Endothelial cell of umbilical vein (primary cell): Measurements from ENCODE around the gene PPP2R2C. TPM values are rescaled to one million over a fixed set of nuclear protein-coding genes. Genes with fewer than 3 reads are reported as not detected.

ENCODE experiments used
- BruUV-seq: library from RNA; stranded (reverse); fragments of 400-500 nt; replicated peaks from 2 replicates; lab custom pipeline; 2021; lab: Mats Ljungman, UMichigan
- CTCF ChIA-PET: fragments of 300-600, 350-600 bp; sonication (Branson Sonifier 250); formaldehyde crosslinking; loops from one replicate; lab custom pipeline; 2021; ENCODE audit warnings: antibody characterized with exemption, inconsistent platforms; lab: Charles Lee
- POLR2A ChIA-PET: fragments of 300-600, 350-600 bp; sonication (Branson Sonifier 250); formaldehyde crosslinking; loops from one replicate; lab custom pipeline; 2021; ENCODE audit warnings: antibody characterized with exemption, inconsistent platforms; lab: Charles Lee
- DNase-seq: peaks from one replicate; pipeline ENCODE4 v3.0.0-alpha.2; 2011; ENCODE audit warnings: low read depth, low spot score
- FAIRE-seq: peaks from 2 replicates; lab custom pipeline; 2011; peaks lifted over from hg19 to GRCh38; lab: Jason Lieb, UNC
- H2AFZ ChIP-seq: 2 replicates; pipeline ENCODE4 v1.6.0; 2012; ENCODE audit warnings: low read depth, low read length, control low read depth, inconsistent platforms
- H3K27ac ChIP-seq: 2 replicates; pipeline ENCODE4 v1.5.1; 2011; ENCODE audit warnings: low read depth, mild to moderate bottlenecking, control low read depth, low read length, moderate library complexity; ENCODE audit not compliant: insufficient read depth
- H3K27me3 ChIP-seq, 2 experiments: 2 replicates each; pipeline versions ENCODE4 v1.6.0 to v1.6.1; 2011; ENCODE audit warnings: low read length in 2 of 2, mixed read lengths in 1 of 2; ENCODE audit not compliant: control insufficient read depth in 2 of 2, insufficient read depth in 2 of 2
- H3K36me3 ChIP-seq, 2 experiments: 2 replicates in 1 of 2; 3 replicates in 1 of 2; pipeline ENCODE4 v1.5.1; 2011; ENCODE audit warnings: low read length in 2 of 2, mild to moderate bottlenecking in 1 of 2, moderate library complexity in 1 of 2; ENCODE audit not compliant: control insufficient read depth in 2 of 2, insufficient read depth in 2 of 2; ENCODE audit errors: extremely low read depth in 1 of 2
- H3K4me1 ChIP-seq: 3 replicates; pipeline ENCODE4 v1.5.1; 2011; ENCODE audit warnings: mild to moderate bottlenecking, low read length; ENCODE audit not compliant: control insufficient read depth, insufficient read depth; ENCODE audit errors: extremely low read depth
- H3K4me2 ChIP-seq: 2 replicates; pipeline ENCODE4 v1.6.1; 2011; ENCODE audit warnings: low read length, control low read depth, mixed read lengths; ENCODE audit not compliant: insufficient read depth
- H3K4me3 ChIP-seq, 3 experiments: fragments of 200-600 bp in 1 of 3; sonication (generic), shearing (Covaris generic) in 1 of 3; replicated peaks in 1 of 3; 2 replicates each; pipeline ENCODE4 v1.5.1; 2011 to 2016; ENCODE audit warnings: control low read depth in 3 of 3, low read length in 3 of 3, mild to moderate bottlenecking in 2 of 3, inconsistent platforms in 1 of 3, low read depth in 1 of 3, moderate library complexity in 1 of 3; ENCODE audit not compliant: insufficient read depth in 1 of 3
- H3K79me2 ChIP-seq: 2 replicates; pipeline ENCODE4 v1.6.0; 2012; ENCODE audit warnings: low read length, inconsistent platforms; ENCODE audit not compliant: control insufficient read depth, insufficient read depth
- H3K9ac ChIP-seq: replicated peaks from 2 replicates; pipeline ENCODE3; 2011; ENCODE audit warnings: low read length, control low read depth; ENCODE audit not compliant: insufficient read depth; ENCODE audit errors: extremely low read depth
- H3K9me1 ChIP-seq: replicated peaks from 3 replicates; pipeline ENCODE4 v1.6.0; 2011; ENCODE audit warnings: mild to moderate bottlenecking, low read length; ENCODE audit not compliant: control insufficient read depth, insufficient read depth; ENCODE audit errors: extremely low read depth
- H3K9me3 ChIP-seq: replicated peaks from 2 replicates; pipeline ENCODE4 v1.5.1; 2012; ENCODE audit warnings: low read length, inconsistent platforms; ENCODE audit not compliant: control insufficient read depth, insufficient read depth
- H4K20me1 ChIP-seq: replicated peaks from 2 replicates; pipeline ENCODE3; 2011; ENCODE audit warnings: mild to moderate bottlenecking, low read length; ENCODE audit not compliant: control insufficient read depth, insufficient read depth; ENCODE audit errors: extremely low read depth
- EZH2 ChIP-seq: IDR thresholded peaks from 2 replicates; pipeline ENCODE4 v1.6.1; 2012; ENCODE audit warnings: borderline replicate concordance, low read depth, mild to moderate bottlenecking, moderate library complexity, low read length, inconsistent platforms; ENCODE audit not compliant: severe bottlenecking
- FOS ChIP-seq: IDR thresholded peaks from 2 replicates; pipeline ENCODE4 v1.6.1; 2011; ENCODE audit warnings: mild to moderate bottlenecking, low read length, moderate library complexity, borderline replicate concordance; ENCODE audit not compliant: insufficient read depth
- GATA2 ChIP-seq: IDR thresholded peaks from 2 replicates; pipeline ENCODE4 v1.7.0; 2011; ENCODE audit warnings: low read depth, mild to moderate bottlenecking, moderate library complexity, mixed read lengths, low read length; ENCODE audit not compliant: insufficient read length, insufficient read depth
- JUN ChIP-seq: IDR thresholded peaks from 2 replicates; pipeline ENCODE4 v1.6.1; 2011; ENCODE audit warnings: borderline replicate concordance, low read depth; ENCODE audit not compliant: insufficient read length, insufficient read depth
- MYC ChIP-seq: IDR thresholded peaks from one replicate; pipeline ENCODE4 v1.6.1; 2011; ENCODE audit warnings: mild to moderate bottlenecking, low read depth, low read length
- POLR2A ChIP-seq: IDR thresholded peaks from 2 replicates; pipeline ENCODE4 v1.6.1; 2012; ENCODE audit warnings: low read depth, mild to moderate bottlenecking, control low read depth, low read length
- POLR2AphosphoS5 ChIP-seq: IDR thresholded peaks from 2 replicates; pipeline ENCODE4 v1.6.1; 2012; ENCODE audit warnings: low read depth, mild to moderate bottlenecking, control low read depth, low read length, moderate library complexity; ENCODE audit not compliant: insufficient read depth
- dilution Hi-C: fragments of 300-500 bp; cut with MboI; formaldehyde crosslinking; loops from one replicate; pipeline ENCODE4 v1.15.0; 2019; ENCODE audit warnings: low sequenced_read_pairs; ENCODE audit not compliant: extremely low pct_ligation_motif_present
- intact Hi-C: fragments of 100-400 bp; cut with micrococcal nuclease; formaldehyde crosslinking; loops from one replicate; pipeline ENCODE4 v1.10.0; 2022
- polyA plus RNA-seq, 4 experiments: library from polyadenylated mRNA; depleted of rRNA in 3 of 4; stranded (reverse) in 3 of 4; unstranded in 1 of 4; fragments of >200 nt; gene quantifications; 2 replicates each; pipeline versions ENCODE4 v1.2.1 to v1.2.3, GENCODE V29; 2011 to 2012; ENCODE audit warnings: missing spikeins in 1 of 4
- total RNA-seq: library from RNA; stranded (reverse); gene quantifications from 2 replicates; pipeline ENCODE4 v1.2.3, GENCODE V29; 2021
- TF ChIP-seq, protein P1 (sequence below): IDR thresholded peaks from 2 replicates; pipeline ENCODE4 v1.6.1; 2011; ENCODE audit not compliant: insufficient read depth, insufficient read length
- TF ChIP-seq, protein P2 (sequence below), 2 donors: IDR thresholded peaks; 1 replicate in 1 of 2; 2 replicates in 1 of 2; pipeline ENCODE4 v1.5.1; 2011; ENCODE audit warnings: low read length in 2 of 2, mild to moderate bottlenecking in 2 of 2, moderate library complexity in 2 of 2, control low read depth in 1 of 2, inconsistent platforms in 1 of 2, low read depth in 1 of 2; ENCODE audit not compliant: insufficient read depth in 1 of 2; ENCODE audit errors: extremely low read depth in 1 of 2

PPP2R2C gene
- total and polyA plus RNA-seq, 2 donors (not counting 3 experiments of a cell fraction or from before 2014, with no cell fraction given), result 0.03 to 0.09 TPM

DNA sequence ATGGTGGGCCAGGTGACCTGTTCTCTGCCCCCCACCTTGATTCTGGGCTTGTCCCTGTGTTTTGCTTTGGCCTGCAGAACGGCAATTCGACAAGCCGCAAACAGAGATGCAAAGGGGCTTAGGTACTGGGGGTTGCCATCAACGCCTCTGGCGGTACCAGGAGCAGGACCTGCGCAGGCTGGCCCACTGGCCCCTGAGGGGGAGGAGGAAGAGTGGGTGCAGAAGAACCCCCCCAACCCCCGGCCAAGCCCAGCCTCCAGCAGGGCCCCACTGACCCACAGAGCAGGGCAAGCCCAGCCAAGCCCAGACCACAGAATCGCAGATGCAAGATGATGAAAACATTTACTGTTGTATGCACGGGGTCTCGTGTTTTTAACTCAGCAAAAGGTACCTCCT lies 89.4 kb downstream of the PPP2R2C start:
- H3K36me3 ChIP-seq, result no peaks in the 10 kb centered on the region
- no peaks in the 10 kb centered on the region for H3K4me1 ChIP-seq
- no peaks in the 10 kb centered on the region for H3K9me3 ChIP-seq
- no peak overlapping the region for H3K27ac ChIP-seq
- H3K79me2 ChIP-seq, result no peaks in the 10 kb centered on the region
- ChIA-PET CTCF (no interaction called here), POLR2A (no interaction called here)
- FAIRE-seq (no peak), DNase-seq (no peak)
- H3K9ac ChIP-seq, result no peak overlapping the region
- no TSS peak for BruUV-seq
- no peaks in the 10 kb centered on the region for H4K20me1 ChIP-seq
- H3K27me3 ChIP-seq, result peaks cover 0 to 2% of the 10 kb centered on the region in 2 experiments
- no peak overlapping the region for H2AFZ ChIP-seq
- dilution Hi-C loops, result no loop called here
- H3K4me3 ChIP-seq, result no peak overlapping the region
- intact Hi-C loops, result no loop called here
- no peaks in the 10 kb centered on the region for H3K9me1 ChIP-seq
- no peak for TF ChIP-seq POLR2AphosphoS5
- TF ChIP-seq MYC, result no peak
- TF ChIP-seq JUN, result no peak
- TF ChIP-seq EZH2, result no peak
- no peak for TF ChIP-seq FOS
- no peak for TF ChIP-seq GATA2
- TF ChIP-seq, protein P1, sequence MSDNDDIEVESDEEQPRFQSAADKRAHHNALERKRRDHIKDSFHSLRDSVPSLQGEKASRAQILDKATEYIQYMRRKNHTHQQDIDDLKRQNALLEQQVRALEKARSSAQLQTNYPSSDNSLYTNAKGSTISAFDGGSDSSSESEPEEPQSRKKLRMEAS, result no peak
- no peak for TF ChIP-seq POLR2A
- H3K4me2 ChIP-seq, result no peak overlapping the region

DNA sequence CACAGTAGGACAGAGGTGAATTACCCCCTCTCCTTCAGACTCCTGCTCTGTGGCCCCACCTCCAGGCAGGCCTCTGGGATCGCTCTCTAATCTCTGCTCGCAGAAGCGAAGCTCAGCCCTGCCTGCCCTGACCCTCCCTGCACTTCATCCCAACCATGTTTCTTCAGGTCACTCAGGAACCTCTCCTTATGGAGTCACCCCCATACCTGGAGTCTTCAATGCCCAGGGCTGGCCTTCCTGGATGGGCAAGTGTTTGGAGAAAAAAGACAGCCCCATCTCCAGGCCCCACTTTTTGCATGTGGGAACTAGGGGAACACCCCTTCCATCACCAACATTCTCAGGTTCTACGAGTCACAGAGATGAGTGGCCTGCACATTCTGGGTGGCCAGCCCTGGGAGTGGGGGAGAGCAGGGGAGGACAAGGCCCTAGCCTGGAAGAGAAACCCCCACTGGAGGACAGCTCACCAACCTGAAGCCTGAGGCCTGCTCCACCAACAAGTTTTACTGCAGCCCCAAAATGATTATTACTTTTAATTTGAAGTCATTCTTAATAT lies 90.8 kb downstream of the PPP2R2C start:
- no peaks in the 10 kb centered on the region for H3K79me2 ChIP-seq
- H3K9me1 ChIP-seq, result no peaks in the 10 kb centered on the region
- CTCF ChIA-PET, result interaction anchor here (0.7 to 2.1 kb wide), 2 partner anchors 50 to 131 kb away, joined by 4 to 5 read pairs; no protein-coding TSS in a partner anchor
- no peak for TF ChIP-seq POLR2AphosphoS5
- TF ChIP-seq POLR2A, result no peak
- no peak for TF ChIP-seq MYC
- no peak for TF ChIP-seq FOS
- TF ChIP-seq EZH2, result no peak
- TF ChIP-seq GATA2, result no peak
- TF ChIP-seq, protein P1, result no peak
- TF ChIP-seq, protein P2, sequence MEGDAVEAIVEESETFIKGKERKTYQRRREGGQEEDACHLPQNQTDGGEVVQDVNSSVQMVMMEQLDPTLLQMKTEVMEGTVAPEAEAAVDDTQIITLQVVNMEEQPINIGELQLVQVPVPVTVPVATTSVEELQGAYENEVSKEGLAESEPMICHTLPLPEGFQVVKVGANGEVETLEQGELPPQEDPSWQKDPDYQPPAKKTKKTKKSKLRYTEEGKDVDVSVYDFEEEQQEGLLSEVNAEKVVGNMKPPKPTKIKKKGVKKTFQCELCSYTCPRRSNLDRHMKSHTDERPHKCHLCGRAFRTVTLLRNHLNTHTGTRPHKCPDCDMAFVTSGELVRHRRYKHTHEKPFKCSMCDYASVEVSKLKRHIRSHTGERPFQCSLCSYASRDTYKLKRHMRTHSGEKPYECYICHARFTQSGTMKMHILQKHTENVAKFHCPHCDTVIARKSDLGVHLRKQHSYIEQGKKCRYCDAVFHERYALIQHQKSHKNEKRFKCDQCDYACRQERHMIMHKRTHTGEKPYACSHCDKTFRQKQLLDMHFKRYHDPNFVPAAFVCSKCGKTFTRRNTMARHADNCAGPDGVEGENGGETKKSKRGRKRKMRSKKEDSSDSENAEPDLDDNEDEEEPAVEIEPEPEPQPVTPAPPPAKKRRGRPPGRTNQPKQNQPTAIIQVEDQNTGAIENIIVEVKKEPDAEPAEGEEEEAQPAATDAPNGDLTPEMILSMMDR (IDR thresholded peaks at IDR 0.05; ENCODE audit: extremely low read depth in 1 of 2, insufficient read depth in 1 of 2, low read depth in 1 of 2, low read length in 2 of 2), result no peak
- TF ChIP-seq JUN, result no peak
- no peak overlapping the region for H3K4me2 ChIP-seq
- intact Hi-C loops (no loop called here), dilution Hi-C loops (no loop called here)
- H3K27me3 ChIP-seq, result peaks cover 0 to 2% of the 10 kb centered on the region in 2 experiments
- H3K4me1 ChIP-seq, result no peaks in the 10 kb centered on the region
- no peak overlapping the region for H3K27ac ChIP-seq
- POLR2A ChIA-PET, result no interaction called here
- no peak overlapping the region for H3K4me3 ChIP-seq
- FAIRE-seq (no peak), DNase-seq (no peak)
- no peaks in the 10 kb centered on the region for H3K36me3 ChIP-seq
- H4K20me1 ChIP-seq, result no peaks in the 10 kb centered on the region
- H3K9ac ChIP-seq, result no peak overlapping the region
- no peaks in the 10 kb centered on the region for H3K9me3 ChIP-seq
- no TSS peak for BruUV-seq
- no peak overlapping the region for H2AFZ ChIP-seq
